ENCODE results near the gene PLXDC1. TPM values are rescaled to one million over a fixed set of nuclear protein-coding genes. Genes with fewer than 3 reads are reported as not detected.

Gene PLXDC1
- total and polyA plus RNA-seq, 2 of the 13 experiments (the other 11 are each of a cell fraction or from before 2014, with no cell fraction given): not detected

DNA sequence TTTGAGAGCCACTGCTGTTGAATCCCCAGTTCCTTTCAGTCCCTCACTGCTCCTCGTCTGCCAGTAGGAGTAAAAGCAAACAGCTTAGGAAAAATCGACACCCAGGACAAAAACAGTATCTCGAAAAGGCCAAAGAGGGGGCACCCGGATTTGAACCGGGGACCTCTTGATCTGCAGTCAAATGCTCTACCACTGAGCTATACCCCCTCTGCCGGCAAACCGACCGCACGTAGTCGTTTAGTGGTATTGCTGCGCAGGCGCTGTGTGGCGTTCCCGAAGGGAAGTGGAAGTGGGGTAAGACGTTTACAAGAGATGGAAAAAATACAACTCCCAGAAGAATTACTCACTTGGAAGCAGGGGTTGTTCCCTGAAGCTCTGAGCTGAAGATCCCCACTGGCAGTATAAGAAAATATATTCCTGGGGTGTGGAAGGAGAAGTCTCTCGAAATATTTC lies 2.2 kb upstream of the PLXDC1 start (continued):
- TF ChIP-seq HDAC6 (IDR thresholded peaks at IDR 0.05; ENCODE audit: low read depth, low read length) (no peak), ZNF790 (CRISPR knock-in tag; IDR thresholded peaks at IDR 0.05; ENCODE audit: borderline replicate concordance) (no peak), KLF15 (CRISPR knock-in tag; IDR thresholded peaks at IDR 0.05; ENCODE audit: borderline replicate concordance) (no peak; the same call in 1 of the 2 replicates), ZSCAN30 (CRISPR knock-in tag; IDR thresholded peaks at IDR 0.05) (no peak), RFXANK (CRISPR knock-in tag; IDR thresholded peaks at IDR 0.05) (no peak), POLR2G (IDR thresholded peaks at IDR 0.05; ENCODE audit: low read depth, low read length) (no peak), GTF3A (CRISPR knock-in tag; conservative IDR thresholded peaks at IDR 0.05) (no peak), REL (CRISPR knock-in tag; conservative IDR thresholded peaks at IDR 0.05) (no peak), ATM (IDR thresholded peaks at IDR 0.05; ENCODE audit: borderline replicate concordance) (no peak), ZNF737 (CRISPR knock-in tag; IDR thresholded peaks at IDR 0.05; ENCODE audit: borderline replicate concordance) (no peak), ZNF652 (CRISPR knock-in tag; IDR thresholded peaks at IDR 0.05; ENCODE audit: borderline replicate concordance, low read depth) (no peak; the same call in 1 of the 2 replicates), HOXA5 (CRISPR knock-in tag; IDR thresholded peaks at IDR 0.05) (0 out of 2 replicates have a peak, but pooled peaks have one; percentile 51), SP140L (CRISPR knock-in tag; IDR thresholded peaks at IDR 0.05; ENCODE audit: borderline replicate concordance) (0 out of 2 replicates have a peak, but pooled peaks have one; percentile 60), JUN (CRISPR knock-in tag; IDR thresholded peaks at IDR 0.05) (0 out of 2 replicates have a peak, but pooled peaks have one; percentile 51), HES4 (CRISPR knock-in tag; IDR thresholded peaks at IDR 0.05; ENCODE audit: borderline replicate concordance) (no peak; the same call in 1 of the 2 replicates), MXI1 (IDR thresholded peaks at IDR 0.05; ENCODE audit: borderline replicate concordance, low read depth, low read length) (peak; percentile 47; the same call in 1 of the 3 replicates), TEAD2 (CRISPR knock-in tag; IDR thresholded peaks at IDR 0.05) (no peak), PHB2 (IDR thresholded peaks at IDR 0.05; ENCODE audit: partially characterized antibody) (no peak), NBN (conservative IDR thresholded peaks at IDR 0.05) (no peak), ZNF557 (CRISPR knock-in tag; IDR thresholded peaks at IDR 0.05) (no peak), ZNF850 (CRISPR knock-in tag; conservative IDR thresholded peaks at IDR 0.05) (0 out of 2 replicates have a peak, but pooled peaks have one; percentile 86), FOXA1 (IDR thresholded peaks at IDR 0.05) (no peak), FOXA1 (CRISPR knock-in tag; IDR thresholded peaks at IDR 0.05) (0 out of 2 replicates have a peak, but pooled peaks have one; percentile 12), DR1 (CRISPR knock-in tag; IDR thresholded peaks at IDR 0.05) (no peak), ZNF317 (CRISPR knock-in tag; IDR thresholded peaks at IDR 0.05) (no peak)
- TF ChIP-seq, protein P1, sequence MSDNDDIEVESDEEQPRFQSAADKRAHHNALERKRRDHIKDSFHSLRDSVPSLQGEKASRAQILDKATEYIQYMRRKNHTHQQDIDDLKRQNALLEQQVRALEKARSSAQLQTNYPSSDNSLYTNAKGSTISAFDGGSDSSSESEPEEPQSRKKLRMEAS (IDR thresholded peaks at IDR 0.05): no peak
- TF ChIP-seq, protein P2, sequence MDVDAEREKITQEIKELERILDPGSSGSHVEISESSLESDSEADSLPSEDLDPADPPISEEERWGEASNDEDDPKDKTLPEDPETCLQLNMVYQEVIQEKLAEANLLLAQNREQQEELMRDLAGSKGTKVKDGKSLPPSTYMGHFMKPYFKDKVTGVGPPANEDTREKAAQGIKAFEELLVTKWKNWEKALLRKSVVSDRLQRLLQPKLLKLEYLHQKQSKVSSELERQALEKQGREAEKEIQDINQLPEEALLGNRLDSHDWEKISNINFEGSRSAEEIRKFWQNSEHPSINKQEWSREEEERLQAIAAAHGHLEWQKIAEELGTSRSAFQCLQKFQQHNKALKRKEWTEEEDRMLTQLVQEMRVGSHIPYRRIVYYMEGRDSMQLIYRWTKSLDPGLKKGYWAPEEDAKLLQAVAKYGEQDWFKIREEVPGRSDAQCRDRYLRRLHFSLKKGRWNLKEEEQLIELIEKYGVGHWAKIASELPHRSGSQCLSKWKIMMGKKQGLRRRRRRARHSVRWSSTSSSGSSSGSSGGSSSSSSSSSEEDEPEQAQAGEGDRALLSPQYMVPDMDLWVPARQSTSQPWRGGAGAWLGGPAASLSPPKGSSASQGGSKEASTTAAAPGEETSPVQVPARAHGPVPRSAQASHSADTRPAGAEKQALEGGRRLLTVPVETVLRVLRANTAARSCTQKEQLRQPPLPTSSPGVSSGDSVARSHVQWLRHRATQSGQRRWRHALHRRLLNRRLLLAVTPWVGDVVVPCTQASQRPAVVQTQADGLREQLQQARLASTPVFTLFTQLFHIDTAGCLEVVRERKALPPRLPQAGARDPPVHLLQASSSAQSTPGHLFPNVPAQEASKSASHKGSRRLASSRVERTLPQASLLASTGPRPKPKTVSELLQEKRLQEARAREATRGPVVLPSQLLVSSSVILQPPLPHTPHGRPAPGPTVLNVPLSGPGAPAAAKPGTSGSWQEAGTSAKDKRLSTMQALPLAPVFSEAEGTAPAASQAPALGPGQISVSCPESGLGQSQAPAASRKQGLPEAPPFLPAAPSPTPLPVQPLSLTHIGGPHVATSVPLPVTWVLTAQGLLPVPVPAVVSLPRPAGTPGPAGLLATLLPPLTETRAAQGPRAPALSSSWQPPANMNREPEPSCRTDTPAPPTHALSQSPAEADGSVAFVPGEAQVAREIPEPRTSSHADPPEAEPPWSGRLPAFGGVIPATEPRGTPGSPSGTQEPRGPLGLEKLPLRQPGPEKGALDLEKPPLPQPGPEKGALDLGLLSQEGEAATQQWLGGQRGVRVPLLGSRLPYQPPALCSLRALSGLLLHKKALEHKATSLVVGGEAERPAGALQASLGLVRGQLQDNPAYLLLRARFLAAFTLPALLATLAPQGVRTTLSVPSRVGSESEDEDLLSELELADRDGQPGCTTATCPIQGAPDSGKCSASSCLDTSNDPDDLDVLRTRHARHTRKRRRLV (CRISPR knock-in tag; IDR thresholded peaks at IDR 0.05): peak; percentile 42; the same call in 1 of the 2 replicates
- TF ChIP-seq, protein P3, sequence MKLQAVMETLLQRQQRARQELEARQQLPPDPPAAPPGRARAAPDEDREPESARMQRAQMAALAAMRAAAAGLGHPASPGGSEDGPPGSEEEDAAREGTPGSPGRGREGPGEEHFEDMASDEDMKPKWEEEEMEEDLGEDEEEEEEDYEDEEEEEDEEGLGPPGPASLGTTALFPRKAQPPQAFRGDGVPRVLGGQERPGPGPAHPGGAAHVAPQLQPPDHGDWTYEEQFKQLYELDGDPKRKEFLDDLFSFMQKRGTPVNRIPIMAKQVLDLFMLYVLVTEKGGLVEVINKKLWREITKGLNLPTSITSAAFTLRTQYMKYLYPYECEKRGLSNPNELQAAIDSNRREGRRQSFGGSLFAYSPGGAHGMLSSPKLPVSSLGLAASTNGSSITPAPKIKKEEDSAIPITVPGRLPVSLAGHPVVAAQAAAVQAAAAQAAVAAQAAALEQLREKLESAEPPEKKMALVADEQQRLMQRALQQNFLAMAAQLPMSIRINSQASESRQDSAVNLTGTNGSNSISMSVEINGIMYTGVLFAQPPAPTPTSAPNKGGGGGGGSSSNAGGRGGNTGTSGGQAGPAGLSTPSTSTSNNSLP (IDR thresholded peaks at IDR 0.05; ENCODE audit: low read depth, low read length): peak; percentile 62
